HEK293 (cell line): ENCODE measurements around the gene KIF21B.

ENCODE experiments used
- KLF1 ChIP-seq: fragments of 450-650 bp; formaldehyde crosslinking; IDR thresholded peaks from 2 replicates; pipeline ENCODE4 v1.5.1; 2016; ENCODE audit warnings: missing biosample characterization, missing genetic modification characterization
- KLF16 ChIP-seq: fragments of 450-650 bp; formaldehyde crosslinking; IDR thresholded peaks from 2 replicates; pipeline ENCODE4 v1.5.1; 2017; ENCODE audit warnings: missing biosample characterization, missing genetic modification characterization
- MZF1 ChIP-seq: fragments of 450-650 bp; formaldehyde crosslinking; IDR thresholded peaks from 2 replicates; pipeline ENCODE4 v1.5.1; 2017; ENCODE audit warnings: missing biosample characterization, missing genetic modification characterization, borderline replicate concordance
- SP2 ChIP-seq: fragments of 450-650 bp; formaldehyde crosslinking; IDR thresholded peaks from 2 replicates; pipeline ENCODE4 v1.5.1; 2016; ENCODE audit warnings: missing biosample characterization, missing genetic modification characterization
- SP3 ChIP-seq: fragments of 450-650 bp; formaldehyde crosslinking; IDR thresholded peaks from 2 replicates; pipeline ENCODE4 v1.5.1; 2016; ENCODE audit warnings: missing biosample characterization, missing genetic modification characterization
- SP7 ChIP-seq: fragments of 450-650 bp; formaldehyde crosslinking; IDR thresholded peaks from 2 replicates; pipeline ENCODE4 v1.5.1; 2016; ENCODE audit warnings: missing biosample characterization, missing genetic modification characterization
- ZFP69B ChIP-seq: fragments of 450-650 bp; formaldehyde crosslinking; IDR thresholded peaks from 2 replicates; pipeline ENCODE4 v1.5.1; 2016; ENCODE audit warnings: missing biosample characterization, missing genetic modification characterization
- ZNF114 ChIP-seq: fragments of 450-650 bp; formaldehyde crosslinking; IDR thresholded peaks from 2 replicates; pipeline ENCODE4 v1.5.0; 2017; ENCODE audit warnings: missing biosample characterization, missing genetic modification characterization
- ZNF140 ChIP-seq: fragments of 450-650 bp; formaldehyde crosslinking; IDR thresholded peaks from 2 replicates; pipeline ENCODE4 v1.5.1; 2016; ENCODE audit warnings: missing biosample characterization, missing genetic modification characterization
- ZNF169 ChIP-seq: fragments of 450-650 bp; formaldehyde crosslinking; IDR thresholded peaks from 2 replicates; pipeline ENCODE4 v1.5.1; 2016; ENCODE audit warnings: missing biosample characterization, missing genetic modification characterization
- ZNF239 ChIP-seq: fragments of 450-650 bp; formaldehyde crosslinking; IDR thresholded peaks from 2 replicates; pipeline ENCODE4 v1.5.1; 2016; ENCODE audit warnings: missing biosample characterization, missing genetic modification characterization
- ZNF24 ChIP-seq: fragments of 450-650 bp; formaldehyde crosslinking; IDR thresholded peaks from 2 replicates; pipeline ENCODE4 v1.5.1; 2016; ENCODE audit warnings: missing biosample characterization, missing genetic modification characterization
- ZNF292 ChIP-seq: fragments of 450-650 bp; formaldehyde crosslinking; IDR thresholded peaks from 2 replicates; pipeline ENCODE4 v1.5.1; 2016; ENCODE audit warnings: low read depth, missing biosample characterization, missing genetic modification characterization, borderline replicate concordance
- ZNF302 ChIP-seq: fragments of 450-650 bp; formaldehyde crosslinking; IDR thresholded peaks from 2 replicates; pipeline ENCODE4 v1.5.1; 2016; ENCODE audit warnings: missing biosample characterization, missing genetic modification characterization, low read depth
- ZNF335 ChIP-seq: fragments of 450-650 bp; formaldehyde crosslinking; conservative IDR thresholded peaks from 2 replicates; pipeline ENCODE4 v1.5.1; 2016; ENCODE audit warnings: missing biosample characterization, missing genetic modification characterization
- ZNF416 ChIP-seq: fragments of 450-650 bp; formaldehyde crosslinking; IDR thresholded peaks from 2 replicates; pipeline ENCODE4 v1.5.1; 2016; ENCODE audit warnings: missing biosample characterization, missing genetic modification characterization
- ZNF510 ChIP-seq: fragments of 450-650 bp; formaldehyde crosslinking; IDR thresholded peaks from 2 replicates; pipeline ENCODE4 v1.5.1; 2018; ENCODE audit warnings: mild to moderate bottlenecking, missing genetic modification characterization, missing biosample characterization; ENCODE audit not compliant: insufficient replicate concordance
- ZNF596 ChIP-seq: fragments of 450-650 bp; IDR thresholded peaks from 2 replicates; pipeline ENCODE4 v1.5.0; 2018; ENCODE audit warnings: missing biosample characterization, mild to moderate bottlenecking, missing genetic modification characterization, moderate library complexity
- ZNF600 ChIP-seq: fragments of 450-650 bp; formaldehyde crosslinking; IDR thresholded peaks from 2 replicates; pipeline ENCODE4 v1.5.1; 2016; ENCODE audit warnings: missing biosample characterization, missing genetic modification characterization
- ZNF629 ChIP-seq: fragments of 450-650 bp; formaldehyde crosslinking; IDR thresholded peaks from 2 replicates; pipeline ENCODE4 v1.5.1; 2017; ENCODE audit warnings: missing biosample characterization, missing genetic modification characterization
- ZNF768 ChIP-seq: fragments of 450-650 bp; formaldehyde crosslinking; IDR thresholded peaks from 2 replicates; pipeline ENCODE4 v1.5.1; 2018; ENCODE audit warnings: missing biosample characterization, mild to moderate bottlenecking, missing genetic modification characterization
- ZNF792 ChIP-seq: fragments of 450-650 bp; formaldehyde crosslinking; IDR thresholded peaks from 2 replicates; pipeline ENCODE4 v1.5.1; 2016; ENCODE audit warnings: missing biosample characterization, missing genetic modification characterization
- ZNF837 ChIP-seq: fragments of 450-650 bp; formaldehyde crosslinking; IDR thresholded peaks from 2 replicates; pipeline ENCODE4 v1.5.1; 2016; ENCODE audit warnings: missing biosample characterization, missing genetic modification characterization
- TF ChIP-seq, protein P1 (sequence below): fragments of 450-650 bp; formaldehyde crosslinking; IDR thresholded peaks from 2 replicates; pipeline ENCODE4 v1.5.1; 2016; ENCODE audit warnings: missing biosample characterization, missing genetic modification characterization
- TF ChIP-seq, protein P2 (sequence below): fragments of 450-650 bp; formaldehyde crosslinking; IDR thresholded peaks from 2 replicates; pipeline ENCODE4 v1.5.1; 2016; ENCODE audit warnings: missing biosample characterization, missing genetic modification characterization, low read depth
- TF ChIP-seq, protein P3 (sequence below): fragments of 450-650 bp; formaldehyde crosslinking; IDR thresholded peaks from 2 replicates; pipeline ENCODE4 v1.5.1; 2016; ENCODE audit warnings: missing biosample characterization, missing genetic modification characterization
- TF ChIP-seq, protein P4 (sequence below): fragments of 450-650 bp; formaldehyde crosslinking; IDR thresholded peaks from 2 replicates; pipeline ENCODE4 v1.5.1; 2016; ENCODE audit warnings: missing biosample characterization, missing genetic modification characterization
- TF ChIP-seq, protein P5 (sequence below): fragments of 450-650 bp; formaldehyde crosslinking; IDR thresholded peaks from 2 replicates; pipeline ENCODE4 v1.5.1; 2017; ENCODE audit warnings: missing biosample characterization, missing genetic modification characterization
- TF ChIP-seq, protein P6 (sequence below): fragments of 450-650 bp; formaldehyde crosslinking; IDR thresholded peaks from 2 replicates; pipeline ENCODE4 v1.5.1; 2017; ENCODE audit warnings: missing biosample characterization, missing genetic modification characterization
- TF ChIP-seq, protein P7 (sequence below): IDR thresholded peaks from 2 replicates; pipeline ENCODE4 v1.6.1; 2011; ENCODE audit warnings: mild to moderate bottlenecking, low read depth, low read length, borderline replicate concordance
- TF ChIP-seq, protein P8 (sequence below): fragments of 450-650 bp; formaldehyde crosslinking; optimal IDR thresholded peaks from 2 replicates; pipeline ENCODE3; 2016; ENCODE audit warnings: missing biosample characterization, mild to moderate bottlenecking, missing genetic modification characterization

KIF21B gene

DNA sequence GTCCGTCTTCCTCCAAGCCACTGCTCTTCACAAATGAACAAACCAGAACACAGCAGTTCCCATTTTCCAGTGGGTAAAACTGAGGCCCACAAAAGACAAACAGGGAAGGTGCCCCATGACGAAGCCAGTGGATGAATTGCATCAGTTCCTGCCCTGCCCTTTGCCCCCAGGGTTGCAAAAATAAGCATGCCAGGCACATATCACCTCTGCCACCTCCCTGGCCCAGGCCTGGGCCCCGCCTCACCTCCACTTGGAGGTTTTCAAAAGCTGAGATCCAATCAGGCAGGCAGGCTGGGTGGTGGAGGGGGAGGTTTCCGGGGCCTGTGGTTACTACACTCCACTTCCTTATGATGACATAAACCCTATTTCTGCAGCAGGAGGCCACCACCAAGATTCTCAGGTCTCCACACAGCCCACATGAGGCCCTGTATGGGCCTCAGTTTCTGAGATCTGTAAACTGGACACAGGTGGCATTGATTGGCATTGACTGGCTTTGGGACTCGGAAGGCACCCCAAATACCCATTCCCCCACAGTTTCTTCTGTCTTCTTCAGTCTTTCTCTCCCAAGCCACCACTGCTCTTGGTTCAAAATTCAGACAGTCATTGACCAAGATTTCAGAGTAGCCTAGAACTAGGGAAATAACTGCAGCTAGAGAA lies 4.1 kb downstream of the KIF21B start (continued):
- TF ChIP-seq ZNF792 (tag by site-specific recombination) = no peak
- TF ChIP-seq ZNF292 (tag by site-specific recombination) = no peak
- no peak for TF ChIP-seq ZNF768 (tag by site-specific recombination)
- TF ChIP-seq KLF1 (tag by site-specific recombination) = 0 out of 2 replicates have a peak, but pooled peaks have one; percentile 25
- TF ChIP-seq, protein P1, sequence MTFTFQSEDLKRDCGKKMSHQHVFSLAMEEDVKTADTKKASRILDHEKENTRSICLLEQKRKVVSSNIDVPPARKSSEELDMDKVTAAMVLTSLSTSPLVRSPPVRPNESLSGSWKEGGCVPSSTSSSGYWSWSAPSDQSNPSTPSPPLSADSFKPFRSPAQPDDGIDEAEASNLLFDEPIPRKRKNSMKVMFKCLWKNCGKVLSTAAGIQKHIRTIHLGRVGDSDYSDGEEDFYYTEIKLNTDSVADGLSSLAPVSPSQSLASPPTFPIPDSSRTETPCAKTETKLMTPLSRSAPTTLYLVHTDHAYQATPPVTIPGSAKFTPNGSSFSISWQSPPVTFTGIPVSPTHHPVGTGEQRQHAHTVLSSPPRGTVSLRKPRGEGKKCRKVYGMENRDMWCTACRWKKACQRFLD (tag by site-specific recombination) = no peak
- no peak for TF ChIP-seq ZNF140 (tag by site-specific recombination)
- TF ChIP-seq ZFP69B (tag by site-specific recombination) = peak; percentile 87
- peak; percentile 69 for TF ChIP-seq SP2 (tag by site-specific recombination)
- no peak for TF ChIP-seq ZNF837
- TF ChIP-seq, protein P2, sequence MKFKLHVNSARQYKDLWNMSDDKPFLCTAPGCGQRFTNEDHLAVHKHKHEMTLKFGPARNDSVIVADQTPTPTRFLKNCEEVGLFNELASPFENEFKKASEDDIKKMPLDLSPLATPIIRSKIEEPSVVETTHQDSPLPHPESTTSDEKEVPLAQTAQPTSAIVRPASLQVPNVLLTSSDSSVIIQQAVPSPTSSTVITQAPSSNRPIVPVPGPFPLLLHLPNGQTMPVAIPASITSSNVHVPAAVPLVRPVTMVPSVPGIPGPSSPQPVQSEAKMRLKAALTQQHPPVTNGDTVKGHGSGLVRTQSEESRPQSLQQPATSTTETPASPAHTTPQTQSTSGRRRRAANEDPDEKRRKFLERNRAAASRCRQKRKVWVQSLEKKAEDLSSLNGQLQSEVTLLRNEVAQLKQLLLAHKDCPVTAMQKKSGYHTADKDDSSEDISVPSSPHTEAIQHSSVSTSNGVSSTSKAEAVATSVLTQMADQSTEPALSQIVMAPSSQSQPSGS (tag by site-specific recombination) = peak; percentile 54
- TF ChIP-seq, protein P3, sequence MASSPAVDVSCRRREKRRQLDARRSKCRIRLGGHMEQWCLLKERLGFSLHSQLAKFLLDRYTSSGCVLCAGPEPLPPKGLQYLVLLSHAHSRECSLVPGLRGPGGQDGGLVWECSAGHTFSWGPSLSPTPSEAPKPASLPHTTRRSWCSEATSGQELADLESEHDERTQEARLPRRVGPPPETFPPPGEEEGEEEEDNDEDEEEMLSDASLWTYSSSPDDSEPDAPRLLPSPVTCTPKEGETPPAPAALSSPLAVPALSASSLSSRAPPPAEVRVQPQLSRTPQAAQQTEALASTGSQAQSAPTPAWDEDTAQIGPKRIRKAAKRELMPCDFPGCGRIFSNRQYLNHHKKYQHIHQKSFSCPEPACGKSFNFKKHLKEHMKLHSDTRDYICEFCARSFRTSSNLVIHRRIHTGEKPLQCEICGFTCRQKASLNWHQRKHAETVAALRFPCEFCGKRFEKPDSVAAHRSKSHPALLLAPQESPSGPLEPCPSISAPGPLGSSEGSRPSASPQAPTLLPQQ = peak; percentile 76; the same call in 1 of the 2 replicates
- TF ChIP-seq ZNF114 (tag by site-specific recombination) = no peak
- no peak for TF ChIP-seq MZF1 (tag by site-specific recombination)
- TF ChIP-seq ZNF335 = peak; percentile 50
- no peak for TF ChIP-seq ZNF600 (tag by site-specific recombination)
- TF ChIP-seq ZNF169 = no peak
- TF ChIP-seq, protein P4, sequence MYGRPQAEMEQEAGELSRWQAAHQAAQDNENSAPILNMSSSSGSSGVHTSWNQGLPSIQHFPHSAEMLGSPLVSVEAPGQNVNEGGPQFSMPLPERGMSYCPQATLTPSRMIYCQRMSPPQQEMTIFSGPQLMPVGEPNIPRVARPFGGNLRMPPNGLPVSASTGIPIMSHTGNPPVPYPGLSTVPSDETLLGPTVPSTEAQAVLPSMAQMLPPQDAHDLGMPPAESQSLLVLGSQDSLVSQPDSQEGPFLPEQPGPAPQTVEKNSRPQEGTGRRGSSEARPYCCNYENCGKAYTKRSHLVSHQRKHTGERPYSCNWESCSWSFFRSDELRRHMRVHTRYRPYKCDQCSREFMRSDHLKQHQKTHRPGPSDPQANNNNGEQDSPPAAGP (tag by site-specific recombination) = peak; percentile 55; the same call in 1 of the 2 replicates
- 0 out of 2 replicates have a peak, but pooled peaks have one; percentile 34 for TF ChIP-seq ZNF24 (tag by site-specific recombination)
- peak; percentile 51 for TF ChIP-seq SP3
- TF ChIP-seq, protein P5, sequence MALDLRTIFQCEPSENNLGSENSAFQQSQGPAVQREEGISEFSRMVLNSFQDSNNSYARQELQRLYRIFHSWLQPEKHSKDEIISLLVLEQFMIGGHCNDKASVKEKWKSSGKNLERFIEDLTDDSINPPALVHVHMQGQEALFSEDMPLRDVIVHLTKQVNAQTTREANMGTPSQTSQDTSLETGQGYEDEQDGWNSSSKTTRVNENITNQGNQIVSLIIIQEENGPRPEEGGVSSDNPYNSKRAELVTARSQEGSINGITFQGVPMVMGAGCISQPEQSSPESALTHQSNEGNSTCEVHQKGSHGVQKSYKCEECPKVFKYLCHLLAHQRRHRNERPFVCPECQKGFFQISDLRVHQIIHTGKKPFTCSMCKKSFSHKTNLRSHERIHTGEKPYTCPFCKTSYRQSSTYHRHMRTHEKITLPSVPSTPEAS (tag by site-specific recombination) = no peak
- TF ChIP-seq, protein P6, sequence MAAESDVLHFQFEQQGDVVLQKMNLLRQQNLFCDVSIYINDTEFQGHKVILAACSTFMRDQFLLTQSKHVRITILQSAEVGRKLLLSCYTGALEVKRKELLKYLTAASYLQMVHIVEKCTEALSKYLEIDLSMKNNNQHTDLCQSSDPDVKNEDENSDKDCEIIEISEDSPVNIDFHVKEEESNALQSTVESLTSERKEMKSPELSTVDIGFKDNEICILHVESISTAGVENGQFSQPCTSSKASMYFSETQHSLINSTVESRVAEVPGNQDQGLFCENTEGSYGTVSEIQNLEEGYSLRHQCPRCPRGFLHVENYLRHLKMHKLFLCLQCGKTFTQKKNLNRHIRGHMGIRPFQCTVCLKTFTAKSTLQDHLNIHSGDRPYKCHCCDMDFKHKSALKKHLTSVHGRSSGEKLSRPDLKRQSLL (tag by site-specific recombination) = no peak
- no peak for TF ChIP-seq ZNF596
- TF ChIP-seq ZNF629 (tag by site-specific recombination) = peak; percentile 75
- no peak for TF ChIP-seq ZNF416 (tag by site-specific recombination)
- peak; percentile 38 for TF ChIP-seq SP7
- no peak for TF ChIP-seq ZNF239 (tag by site-specific recombination)
- no peak for TF ChIP-seq ZNF510
- no peak for TF ChIP-seq KLF16 (tag by site-specific recombination)
- TF ChIP-seq, protein P7, sequence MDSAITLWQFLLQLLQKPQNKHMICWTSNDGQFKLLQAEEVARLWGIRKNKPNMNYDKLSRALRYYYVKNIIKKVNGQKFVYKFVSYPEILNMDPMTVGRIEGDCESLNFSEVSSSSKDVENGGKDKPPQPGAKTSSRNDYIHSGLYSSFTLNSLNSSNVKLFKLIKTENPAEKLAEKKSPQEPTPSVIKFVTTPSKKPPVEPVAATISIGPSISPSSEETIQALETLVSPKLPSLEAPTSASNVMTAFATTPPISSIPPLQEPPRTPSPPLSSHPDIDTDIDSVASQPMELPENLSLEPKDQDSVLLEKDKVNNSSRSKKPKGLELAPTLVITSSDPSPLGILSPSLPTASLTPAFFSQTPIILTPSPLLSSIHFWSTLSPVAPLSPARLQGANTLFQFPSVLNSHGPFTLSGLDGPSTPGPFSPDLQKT = no peak
- TF ChIP-seq, protein P8, sequence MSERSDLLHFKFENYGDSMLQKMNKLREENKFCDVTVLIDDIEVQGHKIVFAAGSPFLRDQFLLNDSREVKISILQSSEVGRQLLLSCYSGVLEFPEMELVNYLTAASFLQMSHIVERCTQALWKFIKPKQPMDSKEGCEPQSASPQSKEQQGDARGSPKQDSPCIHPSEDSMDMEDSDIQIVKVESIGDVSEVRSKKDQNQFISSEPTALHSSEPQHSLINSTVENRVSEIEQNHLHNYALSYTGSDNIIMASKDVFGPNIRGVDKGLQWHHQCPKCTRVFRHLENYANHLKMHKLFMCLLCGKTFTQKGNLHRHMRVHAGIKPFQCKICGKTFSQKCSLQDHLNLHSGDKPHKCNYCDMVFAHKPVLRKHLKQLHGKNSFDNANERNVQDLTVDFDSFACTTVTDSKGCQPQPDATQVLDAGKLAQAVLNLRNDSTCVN (tag by site-specific recombination) = no peak
- no peak for TF ChIP-seq ZNF302 (tag by site-specific recombination)
